Memory B cell (primary cell): Measurements from ENCODE around the gene ADRA2A.
A peak's percentile ranks its signal among the peaks of the same experiment; 100 is the strongest.

Experiments
- ATAC-seq: fragments of 150-1000 bp; cut with Tn5 transposase; 2 replicates; pipeline ENCODE4 v1.10.0; 2021; ENCODE audit warnings: low read depth, mild to moderate bottlenecking, moderate library complexity
- DNase-seq, 2 donors: peaks; one replicate each; pipeline ENCODE4 v3.0.0; 2022; ENCODE audit warnings: low spot score in 2 of 2
- H3K27ac Mint-ChIP-seq: one replicate; pipeline ENCODE4 v1.8.0; 2022; ENCODE audit warnings: mild to moderate bottlenecking, moderate library complexity, mixed read lengths
- H3K27me3 Mint-ChIP-seq: one replicate; pipeline ENCODE4 v1.8.0; 2022; ENCODE audit warnings: mixed read lengths
- H3K36me3 Mint-ChIP-seq: one replicate; pipeline ENCODE4 v1.8.0; 2022; ENCODE audit warnings: mild to moderate bottlenecking, mixed read lengths
- H3K4me1 Mint-ChIP-seq: one replicate; pipeline ENCODE4 v1.8.0; 2022; ENCODE audit warnings: mixed read lengths
- H3K4me3 Mint-ChIP-seq: one replicate; pipeline ENCODE4 v1.8.0; 2022; ENCODE audit warnings: mild to moderate bottlenecking, moderate library complexity, mixed read lengths
- H3K9me3 Mint-ChIP-seq: one replicate; pipeline ENCODE4 v1.8.0; 2022; ENCODE audit warnings: mixed read lengths

ADRA2A gene

GRCh38 chr10:111076682-111077478 lies at the start of gene ADRA2A:
Gene ADRA2A, plus strand, starts transcription at chr10:111077029. Its CDS starts 968 bp downstream, at chr10:111077997.
- H3K27me3 Mint-ChIP-seq, result peaks cover 31% of the 10 kb centered on the region
- no peaks in the 10 kb centered on the region for H3K4me1 Mint-ChIP-seq
- H3K9me3 Mint-ChIP-seq, result no peaks in the 10 kb centered on the region
- H3K36me3 Mint-ChIP-seq, result peaks cover 2% of the 10 kb centered on the region
- DNase-seq (peak; percentile 14 to 42), ATAC-seq (peak; percentile 40)
- no peak within 1 kb of the TSS for H3K27ac Mint-ChIP-seq
- H3K4me3 Mint-ChIP-seq, result peak within 1 kb of the TSS; percentile 63

- Mint-ChIP-seq H3K27me3 (no peaks in the 10 kb centered on the region), H3K36me3 (peaks cover 39% of the 10 kb centered on the region), H3K4me3 (no peak overlapping the region), H3K4me1 (no peaks in the 10 kb centered on the region), H3K27ac (no peak overlapping the region), H3K9me3 (peaks cover 28% of the 10 kb centered on the region)
- ATAC-seq (peak; percentile 77), DNase-seq (no peak)
Measured at GRCh38 chr10:111030042-111030750, 46.6 kb upstream of the ADRA2A start.

GRCh38 chr10:111034598-111035310 lies 42.1 kb upstream of the ADRA2A start:
- H3K36me3 Mint-ChIP-seq, result peaks cover 21% of the 10 kb centered on the region
- no peak overlapping the region for H3K27ac Mint-ChIP-seq
- H3K9me3 Mint-ChIP-seq, result peaks cover 16% of the 10 kb centered on the region
- ATAC-seq (no peak), DNase-seq (no peak)
- H3K27me3 Mint-ChIP-seq, result peaks cover 2% of the 10 kb centered on the region
- no peak overlapping the region for H3K4me3 Mint-ChIP-seq
- no peaks in the 10 kb centered on the region for H3K4me1 Mint-ChIP-seq

- Mint-ChIP-seq H3K4me3 (no peak overlapping the region), H3K4me1 (no peaks in the 10 kb centered on the region), H3K27ac (no peak overlapping the region), H3K27me3 (peaks cover 2% of the 10 kb centered on the region), H3K36me3 (peaks cover 17% of the 10 kb centered on the region), H3K9me3 (peaks cover 16% of the 10 kb centered on the region)
- no peak for ATAC-seq
- DNase-seq, result no peak
Measured at GRCh38 chr10:111035542-111035941, 41.3 kb upstream of the ADRA2A start.

GRCh38 chr10:111037858-111038257 lies 39.0 kb upstream of the ADRA2A start:
- Mint-ChIP-seq H3K27ac (no peak overlapping the region), H3K4me3 (no peak overlapping the region), H3K36me3 (peaks cover 14% of the 10 kb centered on the region), H3K27me3 (peaks cover 2% of the 10 kb centered on the region), H3K9me3 (peaks cover 21% of the 10 kb centered on the region), H3K4me1 (no peaks in the 10 kb centered on the region)
- DNase-seq, result no peak
- no peak for ATAC-seq

GRCh38 chr10:111039522-111039921 lies 37.3 kb upstream of the ADRA2A start:
- ATAC-seq (no peak), DNase-seq (no peak)
- H3K9me3 Mint-ChIP-seq, result peaks cover 18% of the 10 kb centered on the region
- H3K4me3 Mint-ChIP-seq, result no peak overlapping the region
- peaks cover 3% of the 10 kb centered on the region for H3K27me3 Mint-ChIP-seq
- peaks cover 8% of the 10 kb centered on the region for H3K36me3 Mint-ChIP-seq
- no peaks in the 10 kb centered on the region for H3K4me1 Mint-ChIP-seq
- H3K27ac Mint-ChIP-seq, result no peak overlapping the region

- ATAC-seq (no peak), DNase-seq (no peak)
- Mint-ChIP-seq H3K4me3 (no peak overlapping the region), H3K36me3 (peaks cover 5% of the 10 kb centered on the region), H3K4me1 (no peaks in the 10 kb centered on the region), H3K27me3 (peaks cover 11% of the 10 kb centered on the region), H3K9me3 (peaks cover 19% of the 10 kb centered on the region), H3K27ac (no peak overlapping the region)
Measured at GRCh38 chr10:111057006-111057405, 19.8 kb upstream of the ADRA2A start.

- Mint-ChIP-seq H3K36me3 (peaks cover 7% of the 10 kb centered on the region), H3K4me3 (no peak overlapping the region), H3K27ac (no peak overlapping the region), H3K27me3 (peaks cover 19% of the 10 kb centered on the region), H3K4me1 (no peaks in the 10 kb centered on the region), H3K9me3 (peaks cover 13% of the 10 kb centered on the region)
- no peak for DNase-seq
- no peak for ATAC-seq
Measured at GRCh38 chr10:111063471-111063870, 13.4 kb upstream of the ADRA2A start.

- no peaks in the 10 kb centered on the region for H3K4me1 Mint-ChIP-seq
- no peak overlapping the region for H3K4me3 Mint-ChIP-seq
- peaks cover 33% of the 10 kb centered on the region for H3K27me3 Mint-ChIP-seq
- DNase-seq (no peak), ATAC-seq (no peak)
- no peak overlapping the region for H3K27ac Mint-ChIP-seq
- peaks cover 1% of the 10 kb centered on the region for H3K36me3 Mint-ChIP-seq
- peaks cover 3% of the 10 kb centered on the region for H3K9me3 Mint-ChIP-seq
Measured at GRCh38 chr10:111072232-111072631, 4.6 kb upstream of the ADRA2A start.

GRCh38 chr10:111075577-111076185 lies 1.1 kb upstream of the ADRA2A start:
- no peaks in the 10 kb centered on the region for H3K4me1 Mint-ChIP-seq
- no peaks in the 10 kb centered on the region for H3K9me3 Mint-ChIP-seq
- H3K27me3 Mint-ChIP-seq, result peaks cover 31% of the 10 kb centered on the region
- no peak for DNase-seq
- peaks cover 2% of the 10 kb centered on the region for H3K36me3 Mint-ChIP-seq
- ATAC-seq, result no peak
- peak overlapping the region; percentile 61 for H3K4me3 Mint-ChIP-seq
- no peak overlapping the region for H3K27ac Mint-ChIP-seq

GRCh38 chr10:111076191-111076681 lies 593 bp upstream of the ADRA2A start:
- H3K27me3 Mint-ChIP-seq, result peaks cover 31% of the 10 kb centered on the region
- H3K4me1 Mint-ChIP-seq, result no peaks in the 10 kb centered on the region
- no peak overlapping the region for H3K27ac Mint-ChIP-seq
- DNase-seq, result peak; percentile 28 to 49
- peaks cover 2% of the 10 kb centered on the region for H3K36me3 Mint-ChIP-seq
- ATAC-seq, result peak; percentile 77
- no peaks in the 10 kb centered on the region for H3K9me3 Mint-ChIP-seq
- H3K4me3 Mint-ChIP-seq, result peak overlapping the region; percentile 61

GRCh38 chr10:111077479-111077784 lies 603 bp downstream of the ADRA2A start:
- Mint-ChIP-seq H3K4me3 (peak overlapping the region; percentile 63), H3K27ac (no peak overlapping the region), H3K36me3 (peaks cover 2% of the 10 kb centered on the region), H3K4me1 (no peaks in the 10 kb centered on the region), H3K9me3 (no peaks in the 10 kb centered on the region), H3K27me3 (peaks cover 29% of the 10 kb centered on the region)
- ATAC-seq (no peak), DNase-seq (no peak)

GRCh38 chr10:111077785-111078504 lies 1.1 kb downstream of the ADRA2A start:
- no peak for ATAC-seq
- no peak overlapping the region for H3K27ac Mint-ChIP-seq
- H3K4me1 Mint-ChIP-seq, result no peaks in the 10 kb centered on the region
- H3K36me3 Mint-ChIP-seq, result peaks cover 2% of the 10 kb centered on the region
- H3K27me3 Mint-ChIP-seq, result peaks cover 29% of the 10 kb centered on the region
- DNase-seq, result no peak
- H3K4me3 Mint-ChIP-seq, result peak overlapping the region; percentile 63
- H3K9me3 Mint-ChIP-seq, result no peaks in the 10 kb centered on the region
